Stimulated activated CD8-positive, alpha-beta memory T cell treated with anti-CD3 and anti-CD28 coated beads, Interleukin-12 subunit alpha, Interleukin-12 subunit beta, amount 100 ng/mL, for 4 hours (primary cell): Measurements from ENCODE around the gene CYP2C9.

ENCODE experiments used
- DNase-seq: peaks from one replicate; pipeline ENCODE4 v3.0.0-alpha.2; 2020; ENCODE audit warnings: low read depth

The CYP2C9 gene

DNA sequence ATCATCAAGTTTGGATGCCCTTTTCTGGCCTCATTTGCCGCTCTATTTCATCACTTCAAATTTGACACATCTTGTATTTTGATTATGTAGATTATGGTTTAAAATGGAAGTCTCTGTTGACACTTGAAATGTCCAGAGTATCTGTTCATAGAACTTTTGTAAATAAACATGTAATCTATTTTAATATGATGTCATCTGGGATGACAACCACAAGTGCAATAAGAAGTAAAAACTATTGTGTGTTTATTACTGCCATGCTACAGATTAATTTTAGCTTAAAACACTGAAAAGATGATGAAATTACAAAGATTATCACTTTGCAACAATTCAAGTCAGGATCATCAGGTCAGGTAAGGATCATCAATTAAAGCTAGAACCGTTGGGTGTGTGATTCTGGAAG, 100.8 kb downstream of the CYP2C9 start:
- no peak for DNase-seq
